Measurements from ENCODE around the gene ADCYAP1R1. TPM values are rescaled to one million over a fixed set of nuclear protein-coding genes. Genes with fewer than 3 reads are reported as not detected.

The ADCYAP1R1 gene
- total RNA-seq, 4 donors from 2014 or later, result 3.1 to 22.0 (median 6.7) TPM

- Histone ChIP-seq H3K36me3 (no peaks in the 10 kb centered on the region), H3K4me1 (no peaks in the 10 kb centered on the region), H3K9me3 (no peaks in the 10 kb centered on the region), H3K27ac (no peak overlapping the region), H3K27me3 (no peaks in the 10 kb centered on the region), H3K4me3 (no peak overlapping the region)
- no peak for DNase-seq
- TF ChIP-seq POLR2A (IDR thresholded peaks at IDR 0.05) (no peak), CTCF (IDR thresholded peaks at IDR 0.05) (no peak)
- intact Hi-C loops (cut with DNase I; ENCODE audit: low total_unique reads), result no loop called here
These were observed 50.3 kb downstream of the ADCYAP1R1 start for GRCh38 chr7:31102151-31102972.

GRCh38 chr7:31102973-31103850, 51.1 kb downstream of the ADCYAP1R1 start:
- H3K27ac ChIP-seq, result no peak overlapping the region
- H3K4me3 ChIP-seq, result no peak overlapping the region
- H3K27me3 ChIP-seq, result no peaks in the 10 kb centered on the region
- H3K9me3 ChIP-seq, result no peaks in the 10 kb centered on the region
- no peaks in the 10 kb centered on the region for H3K36me3 ChIP-seq
- TF ChIP-seq POLR2A (IDR thresholded peaks at IDR 0.05) (no peak), CTCF (IDR thresholded peaks at IDR 0.05) (no peak)
- no peaks in the 10 kb centered on the region for H3K4me1 ChIP-seq
- intact Hi-C loops (cut with DNase I; ENCODE audit: low total_unique reads), result no loop called here
- DNase-seq, result no peak

GRCh38 chr7:31104361-31105255, 52.5 kb downstream of the ADCYAP1R1 start:
- intact Hi-C loops (cut with DNase I; ENCODE audit: low total_unique reads), result no loop called here
- DNase-seq, result no peak

GRCh38 chr7:31105256-31105950, 53.3 kb downstream of the ADCYAP1R1 start:
- Histone ChIP-seq H3K36me3 (no peaks in the 10 kb centered on the region), H3K4me3 (no peak overlapping the region), H3K27me3 (no peaks in the 10 kb centered on the region), H3K4me1 (no peaks in the 10 kb centered on the region), H3K27ac (no peak overlapping the region), H3K9me3 (no peaks in the 10 kb centered on the region)
- TF ChIP-seq CTCF (IDR thresholded peaks at IDR 0.05) (no peak), POLR2A (IDR thresholded peaks at IDR 0.05) (no peak)
- intact Hi-C loops (cut with DNase I; ENCODE audit: low total_unique reads), result no loop called here
- no peak for DNase-seq

More at GRCh38 chr7:31104361-31105255, 52.5 kb downstream of the ADCYAP1R1 start:
- Histone ChIP-seq H3K4me1 (no peaks in the 10 kb centered on the region), H3K4me3 (no peak overlapping the region), H3K27ac (no peak overlapping the region), H3K9me3 (no peaks in the 10 kb centered on the region), H3K36me3 (no peaks in the 10 kb centered on the region), H3K27me3 (no peaks in the 10 kb centered on the region)
- TF ChIP-seq CTCF (IDR thresholded peaks at IDR 0.05) (no peak), POLR2A (IDR thresholded peaks at IDR 0.05) (no peak)
